ENCODE results near the gene CAMKK1.

DNA sequence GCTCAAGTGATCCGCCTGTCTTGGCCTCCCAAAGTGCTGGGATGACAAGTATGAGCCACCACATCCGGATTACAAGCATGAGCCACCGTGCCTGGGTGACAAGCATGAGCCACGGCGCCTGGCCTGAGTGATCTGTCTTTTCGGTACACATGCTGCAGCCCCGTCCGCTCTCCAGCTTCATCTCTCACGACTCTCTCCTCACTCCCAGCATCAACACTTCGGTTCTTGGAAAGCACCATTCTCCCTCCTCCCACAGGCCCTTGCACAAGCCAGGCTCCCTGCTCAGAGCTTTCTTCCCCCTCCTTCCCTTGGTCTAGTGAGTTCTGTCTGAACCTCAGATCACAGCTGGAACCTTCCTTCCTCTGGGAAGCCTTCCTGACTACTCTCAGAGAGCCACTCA is 40.3 kb downstream of the CAMKK1 start:
- TF ChIP-seq ZNF565 (CRISPR knock-in tag; conservative IDR thresholded peaks at IDR 0.05; ENCODE audit: low read depth) (no peak), ISL1 (CRISPR knock-in tag; IDR thresholded peaks at IDR 0.05) (no peak), OSR1 (CRISPR knock-in tag; IDR thresholded peaks at IDR 0.05) (no peak), ZC3H10 (CRISPR knock-in tag; IDR thresholded peaks at IDR 0.05) (no peak)
- TF ChIP-seq, protein P1, sequence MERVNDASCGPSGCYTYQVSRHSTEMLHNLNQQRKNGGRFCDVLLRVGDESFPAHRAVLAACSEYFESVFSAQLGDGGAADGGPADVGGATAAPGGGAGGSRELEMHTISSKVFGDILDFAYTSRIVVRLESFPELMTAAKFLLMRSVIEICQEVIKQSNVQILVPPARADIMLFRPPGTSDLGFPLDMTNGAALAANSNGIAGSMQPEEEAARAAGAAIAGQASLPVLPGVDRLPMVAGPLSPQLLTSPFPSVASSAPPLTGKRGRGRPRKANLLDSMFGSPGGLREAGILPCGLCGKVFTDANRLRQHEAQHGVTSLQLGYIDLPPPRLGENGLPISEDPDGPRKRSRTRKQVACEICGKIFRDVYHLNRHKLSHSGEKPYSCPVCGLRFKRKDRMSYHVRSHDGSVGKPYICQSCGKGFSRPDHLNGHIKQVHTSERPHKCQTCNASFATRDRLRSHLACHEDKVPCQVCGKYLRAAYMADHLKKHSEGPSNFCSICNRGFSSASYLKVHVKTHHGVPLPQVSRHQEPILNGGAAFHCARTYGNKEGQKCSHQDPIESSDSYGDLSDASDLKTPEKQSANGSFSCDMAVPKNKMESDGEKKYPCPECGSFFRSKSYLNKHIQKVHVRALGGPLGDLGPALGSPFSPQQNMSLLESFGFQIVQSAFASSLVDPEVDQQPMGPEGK (CRISPR knock-in tag; IDR thresholded peaks at IDR 0.05; ENCODE audit: borderline replicate concordance), result no peak
